Endothelial cell (in vitro differentiated cells): Measurements from ENCODE around the gene DEDD. TPM values are rescaled to one million over a fixed set of nuclear protein-coding genes. Genes with fewer than 3 reads are reported as not detected.

Experiments
- DNase-seq: peaks from one replicate; pipeline ENCODE4 v3.0.0; 2021; ENCODE audit warnings: low spot score
- H3K27ac Mint-ChIP-seq: one replicate; pipeline ENCODE4 v1.8.0; 2021; ENCODE audit warnings: mixed read lengths, inconsistent platforms; ENCODE audit not compliant: unreplicated experiment
- H3K27me3 Mint-ChIP-seq: one replicate; pipeline ENCODE4 v1.8.0; 2021; ENCODE audit warnings: mild to moderate bottlenecking, moderate library complexity, mixed read lengths, inconsistent platforms; ENCODE audit not compliant: unreplicated experiment
- H3K36me3 Mint-ChIP-seq: one replicate; pipeline ENCODE4 v1.8.0; 2021; ENCODE audit warnings: mild to moderate bottlenecking, low read depth, mixed read lengths, inconsistent platforms; ENCODE audit not compliant: unreplicated experiment
- H3K4me1 Mint-ChIP-seq: one replicate; pipeline ENCODE4 v1.8.0; 2021; ENCODE audit warnings: mild to moderate bottlenecking, mixed read lengths, inconsistent platforms; ENCODE audit not compliant: unreplicated experiment
- H3K4me3 Mint-ChIP-seq: one replicate; pipeline ENCODE4 v1.8.0; 2021; ENCODE audit warnings: mild to moderate bottlenecking, mixed read lengths, inconsistent platforms; ENCODE audit not compliant: unreplicated experiment
- H3K9me3 Mint-ChIP-seq: one replicate; pipeline ENCODE4 v1.8.0; 2021; ENCODE audit warnings: mixed read lengths, inconsistent platforms; ENCODE audit not compliant: unreplicated experiment
- total RNA-seq: library from RNA; stranded (reverse); fragmentation: NEBNext Ultra II Directional; extraction: Animal tissue kit (Norgen Biotek cat#: 25700); gene quantifications from one replicate; pipeline ENCODE4 v1.2.1, GENCODE V29; 2021; ENCODE audit not compliant: unreplicated experiment
- TF ChIP-seq, protein P1 (sequence below): fragments of 200-600 bp; sonication (generic); IDR thresholded peaks from one replicate; pipeline ENCODE4 v1.5.0; 2021; ENCODE audit warnings: antibody characterized with exemption; ENCODE audit not compliant: unreplicated experiment

DEDD gene
- total RNA-seq, 1 donor from 2014 or later = 133 TPM

DNA sequence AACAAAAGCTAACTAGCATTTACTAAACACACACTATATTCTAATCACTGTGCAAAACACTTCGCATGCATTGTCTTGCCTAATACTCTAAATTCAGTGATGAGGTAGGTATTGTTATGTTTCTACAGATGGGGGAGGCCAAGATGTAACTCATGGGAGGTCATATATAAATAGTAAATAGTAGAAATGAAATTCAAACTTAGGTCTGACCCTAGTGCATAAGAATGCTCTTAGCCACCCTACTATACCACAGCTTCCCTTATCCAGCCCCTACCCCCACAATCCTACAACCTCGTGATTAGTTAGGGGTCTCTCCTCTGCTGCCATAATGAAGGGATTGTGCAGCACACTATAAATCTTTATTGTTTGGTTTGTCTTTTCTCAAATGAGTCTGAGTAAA is 17.9 kb downstream of the DEDD start:
- Mint-ChIP-seq H3K4me1 (peaks cover 40% of the 10 kb centered on the region), H3K27me3 (peaks cover 8% of the 10 kb centered on the region)

DNA sequence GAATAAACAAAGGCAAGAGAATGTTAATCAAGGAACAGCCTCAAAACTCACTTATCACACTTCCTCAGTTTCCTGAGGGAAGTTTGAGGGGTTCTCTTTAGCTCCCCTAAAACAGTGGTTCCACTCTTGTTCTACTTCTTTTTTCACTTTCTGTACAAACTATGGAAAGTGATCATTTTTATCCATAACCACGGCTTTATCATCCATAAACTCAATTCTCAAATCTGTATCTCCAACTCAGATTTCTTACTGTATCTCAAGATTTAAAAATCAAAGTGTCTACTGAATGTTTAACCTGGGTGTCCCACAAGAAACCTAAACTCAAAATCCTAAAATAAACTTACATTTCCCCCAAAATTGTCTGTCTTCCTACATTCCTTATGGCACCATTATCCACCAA is 18.6 kb downstream of the DEDD start:
- H3K4me3 Mint-ChIP-seq = no peak overlapping the region
- H3K9me3 Mint-ChIP-seq = no peaks in the 10 kb centered on the region
- H3K27me3 Mint-ChIP-seq = peaks cover 6% of the 10 kb centered on the region
- TF ChIP-seq, protein P1, sequence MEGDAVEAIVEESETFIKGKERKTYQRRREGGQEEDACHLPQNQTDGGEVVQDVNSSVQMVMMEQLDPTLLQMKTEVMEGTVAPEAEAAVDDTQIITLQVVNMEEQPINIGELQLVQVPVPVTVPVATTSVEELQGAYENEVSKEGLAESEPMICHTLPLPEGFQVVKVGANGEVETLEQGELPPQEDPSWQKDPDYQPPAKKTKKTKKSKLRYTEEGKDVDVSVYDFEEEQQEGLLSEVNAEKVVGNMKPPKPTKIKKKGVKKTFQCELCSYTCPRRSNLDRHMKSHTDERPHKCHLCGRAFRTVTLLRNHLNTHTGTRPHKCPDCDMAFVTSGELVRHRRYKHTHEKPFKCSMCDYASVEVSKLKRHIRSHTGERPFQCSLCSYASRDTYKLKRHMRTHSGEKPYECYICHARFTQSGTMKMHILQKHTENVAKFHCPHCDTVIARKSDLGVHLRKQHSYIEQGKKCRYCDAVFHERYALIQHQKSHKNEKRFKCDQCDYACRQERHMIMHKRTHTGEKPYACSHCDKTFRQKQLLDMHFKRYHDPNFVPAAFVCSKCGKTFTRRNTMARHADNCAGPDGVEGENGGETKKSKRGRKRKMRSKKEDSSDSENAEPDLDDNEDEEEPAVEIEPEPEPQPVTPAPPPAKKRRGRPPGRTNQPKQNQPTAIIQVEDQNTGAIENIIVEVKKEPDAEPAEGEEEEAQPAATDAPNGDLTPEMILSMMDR = no peak
- peaks cover 34% of the 10 kb centered on the region for H3K4me1 Mint-ChIP-seq
- H3K27ac Mint-ChIP-seq = peak overlapping the region; percentile 4
- no peaks in the 10 kb centered on the region for H3K36me3 Mint-ChIP-seq
- DNase-seq = no peak

More for the DNA sequence above, 17.9 kb downstream of the DEDD start:
- H3K4me3 Mint-ChIP-seq = no peak overlapping the region
- DNase-seq = no peak
- H3K9me3 Mint-ChIP-seq = no peaks in the 10 kb centered on the region
- H3K27ac Mint-ChIP-seq = no peak overlapping the region
- H3K36me3 Mint-ChIP-seq = peaks cover 1% of the 10 kb centered on the region
- TF ChIP-seq, protein P1 = no peak

DNA sequence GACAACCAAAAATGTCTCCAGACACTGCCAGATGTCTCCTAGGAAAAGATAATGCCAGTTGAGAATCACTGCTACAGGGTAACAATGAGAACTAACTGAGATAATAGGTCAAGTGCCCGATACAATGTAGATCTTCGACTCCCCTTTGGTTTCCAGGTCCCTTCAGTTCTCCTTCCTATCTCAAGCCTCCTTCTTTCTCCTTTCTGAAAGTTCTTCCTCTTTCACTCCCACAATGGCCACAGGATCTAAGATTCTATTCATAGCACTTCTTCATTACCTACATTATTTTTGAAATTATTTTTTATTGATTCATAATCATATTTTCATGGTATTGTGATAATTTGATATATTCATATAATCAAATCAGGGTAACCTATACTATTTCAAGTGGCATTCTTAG is 20.9 kb downstream of the DEDD start:
- H3K27ac Mint-ChIP-seq = no peak overlapping the region
- no peak for DNase-seq
- peaks cover 23% of the 10 kb centered on the region for H3K4me1 Mint-ChIP-seq
- no peaks in the 10 kb centered on the region for H3K9me3 Mint-ChIP-seq
- peaks cover 3% of the 10 kb centered on the region for H3K27me3 Mint-ChIP-seq
- H3K36me3 Mint-ChIP-seq = no peaks in the 10 kb centered on the region
- TF ChIP-seq, protein P1 = no peak
- no peak overlapping the region for H3K4me3 Mint-ChIP-seq

DNA sequence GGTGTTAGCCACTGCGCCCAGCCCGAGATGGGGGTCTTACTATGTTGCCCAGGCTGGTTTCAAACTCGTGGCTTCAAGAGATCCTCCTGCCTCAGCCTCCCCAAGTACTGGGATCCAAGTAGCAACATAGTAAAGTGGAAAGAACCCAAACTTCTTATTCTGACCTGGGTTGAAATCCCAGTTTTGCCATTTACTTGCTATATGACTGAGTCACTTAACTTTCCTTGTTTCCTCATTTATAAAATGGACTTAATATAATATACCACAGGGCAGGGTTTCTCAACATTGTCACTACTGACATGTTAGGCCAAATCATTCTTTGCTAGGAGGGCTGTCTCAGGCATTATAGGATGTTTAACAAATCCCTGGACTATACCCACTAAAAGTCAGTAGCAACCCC is 21.4 kb downstream of the DEDD start:
- Mint-ChIP-seq H3K4me1 (peaks cover 20% of the 10 kb centered on the region), H3K27me3 (peaks cover 1% of the 10 kb centered on the region), H3K9me3 (no peaks in the 10 kb centered on the region), H3K4me3 (no peak overlapping the region), H3K36me3 (no peaks in the 10 kb centered on the region), H3K27ac (no peak overlapping the region)
- DNase-seq = no peak
- TF ChIP-seq, protein P1 = no peak

DNA sequence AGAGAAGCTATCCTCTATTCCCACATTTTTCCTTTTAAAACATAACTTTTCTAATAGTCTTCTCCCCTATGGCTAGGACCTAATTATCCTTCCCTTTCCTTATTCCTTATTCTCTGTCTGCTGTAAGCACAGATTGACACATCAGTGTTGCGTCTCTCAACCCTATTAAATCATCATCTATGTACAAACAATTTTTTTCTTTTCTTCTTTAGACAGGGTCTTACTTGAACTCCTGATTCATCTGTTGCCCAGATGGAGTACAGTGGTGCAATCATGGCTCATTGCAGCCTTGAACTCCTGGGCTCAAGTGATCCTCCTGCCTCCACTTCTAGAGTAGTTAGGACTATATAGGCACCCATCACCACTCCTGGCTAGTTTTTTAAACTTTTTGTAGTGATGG is 26.0 kb downstream of the DEDD start:
- peaks cover 1% of the 10 kb centered on the region for H3K27me3 Mint-ChIP-seq
- TF ChIP-seq, protein P1 = no peak
- H3K36me3 Mint-ChIP-seq = peaks cover 5% of the 10 kb centered on the region
- H3K4me3 Mint-ChIP-seq = no peak overlapping the region
- no peak overlapping the region for H3K27ac Mint-ChIP-seq
- no peak for DNase-seq
- H3K9me3 Mint-ChIP-seq = no peaks in the 10 kb centered on the region
- peaks cover under 1% of the 10 kb centered on the region for H3K4me1 Mint-ChIP-seq
